Body of pancreas (tissue), 4 donors: ENCODE measurements around the gene PROZ.

Source experiments
- CTCF ChIP-seq, 7 experiments: fragments of 450-650 bp in 4 of 7; fragments of 200-600 bp in 3 of 7; sonication (generic) in 3 of 7; IDR thresholded peaks; one replicate each; pipeline ENCODE4 v1.5.1; 2016 to 2019; ENCODE audit warnings: antibody characterized with exemption in 7 of 7
- POLR2A ChIP-seq, 3 donors: fragments of 450-650 bp; IDR thresholded peaks; one replicate each; pipeline ENCODE4 v1.6.1; 2016; ENCODE audit warnings: antibody characterized with exemption in 3 of 3, mild to moderate bottlenecking in 2 of 3

- TF ChIP-seq CTCF (IDR thresholded peaks at IDR 0.05) (no peak), POLR2A (IDR thresholded peaks at IDR 0.05) (no peak)
Measured at GRCh38 chr13:113207890-113208420, 49.5 kb downstream of the PROZ start.
